HG03095 (cell line): ENCODE measurements around the gene COA1.
"Not testable (repeated sequence)": the region's sequence is repeated elsewhere in the genome, so short reads cannot be mapped to it uniquely, and the experiment has no call there.

ENCODE experiments used
- ATAC-seq: cut with Tn5 transposase; IDR thresholded peaks from one replicate; pipeline ENCODE4 v1.9.1; 2021; ENCODE audit warnings: moderate library complexity; ENCODE audit not compliant: unreplicated experiment

Gene COA1

DNA sequence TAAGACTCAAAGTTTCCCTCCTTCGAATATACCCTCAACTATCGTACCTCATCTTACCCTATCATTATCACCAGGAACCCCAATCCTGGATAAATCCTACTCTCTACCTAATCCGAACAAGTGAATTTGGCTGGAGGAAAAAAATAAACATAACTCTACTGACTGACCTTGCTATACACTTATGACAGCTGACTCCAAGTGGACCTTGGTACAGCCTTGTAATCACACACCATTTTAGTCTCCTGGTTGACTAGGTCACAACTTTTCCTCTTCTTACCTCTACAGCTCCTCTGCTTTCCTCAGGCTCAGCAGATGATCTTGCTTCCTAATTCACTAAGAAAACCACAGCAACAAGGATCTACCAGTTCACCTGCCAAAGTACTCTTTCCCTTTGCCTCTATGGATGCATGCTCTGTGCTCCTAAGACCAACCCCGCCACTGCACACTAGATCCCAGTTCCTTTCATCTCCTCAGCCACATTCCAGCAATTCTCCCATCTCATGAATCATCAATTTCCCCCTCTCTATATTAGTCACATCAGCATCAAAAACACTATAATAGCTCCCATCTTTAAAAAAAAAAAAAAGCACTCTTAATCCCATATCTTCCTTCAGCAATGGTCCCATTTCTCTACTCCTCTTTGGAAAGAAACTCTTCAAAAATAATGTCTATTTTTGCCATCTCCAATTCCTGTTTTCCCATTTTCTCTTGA, 35.5 kb downstream of the COA1 start:
- no peak for ATAC-seq

DNA sequence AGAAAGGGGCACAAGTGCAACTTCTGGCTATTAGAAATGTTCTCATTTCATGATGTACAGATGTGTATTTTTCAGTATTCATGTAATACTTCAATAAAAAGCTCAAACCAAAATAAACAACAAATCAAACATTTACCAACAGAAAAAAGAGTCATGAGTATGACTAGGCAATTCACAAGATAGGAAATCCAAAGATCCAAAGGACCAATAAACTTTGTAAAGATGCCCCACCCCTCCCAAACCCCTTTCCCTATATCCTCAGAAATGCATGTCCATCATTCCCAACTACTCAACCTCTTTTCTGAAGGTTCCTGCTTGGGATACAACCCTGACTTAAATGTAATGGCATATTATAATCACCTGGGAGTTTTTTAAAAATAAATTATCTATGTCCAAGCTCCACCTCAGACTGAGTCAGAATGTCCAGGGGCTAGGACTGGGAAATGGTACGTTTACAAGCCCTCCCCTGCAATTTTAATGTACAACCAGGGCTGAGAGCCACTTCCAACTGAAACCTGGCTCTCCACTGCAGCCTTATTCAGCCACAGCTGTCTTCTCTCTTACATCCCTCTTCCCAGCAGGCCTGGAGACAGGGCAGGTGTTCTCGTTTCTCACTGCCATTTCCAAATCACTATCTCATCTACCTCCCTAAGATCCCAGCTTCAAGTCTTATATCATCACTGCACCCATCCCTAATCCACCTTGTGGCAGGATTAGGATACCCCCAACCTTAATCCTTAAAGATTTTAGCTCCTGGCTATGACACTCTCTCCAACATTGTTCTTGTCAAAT, 36.5 kb downstream of the COA1 start:
- no peak for ATAC-seq

DNA sequence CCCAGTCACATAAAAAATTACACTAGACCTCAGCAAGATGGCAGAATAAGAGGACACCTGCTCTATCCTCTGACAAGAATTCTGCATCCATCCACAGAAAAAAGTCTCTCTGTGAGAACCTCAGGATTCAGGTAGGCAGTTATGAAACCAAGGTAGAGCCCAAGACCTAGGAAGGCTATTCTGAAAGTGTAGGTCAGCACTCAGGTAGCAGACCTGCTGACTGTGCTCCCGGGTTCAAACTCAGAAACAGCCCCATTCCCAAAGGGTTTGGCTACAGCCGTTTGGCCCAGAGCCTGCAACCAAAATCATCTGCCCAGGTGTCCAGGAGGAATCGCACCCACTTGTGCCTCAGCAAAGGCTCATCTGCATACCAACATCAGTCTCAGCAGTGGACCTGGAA, 37.7 kb downstream of the COA1 start:
- ATAC-seq: no peak

DNA sequence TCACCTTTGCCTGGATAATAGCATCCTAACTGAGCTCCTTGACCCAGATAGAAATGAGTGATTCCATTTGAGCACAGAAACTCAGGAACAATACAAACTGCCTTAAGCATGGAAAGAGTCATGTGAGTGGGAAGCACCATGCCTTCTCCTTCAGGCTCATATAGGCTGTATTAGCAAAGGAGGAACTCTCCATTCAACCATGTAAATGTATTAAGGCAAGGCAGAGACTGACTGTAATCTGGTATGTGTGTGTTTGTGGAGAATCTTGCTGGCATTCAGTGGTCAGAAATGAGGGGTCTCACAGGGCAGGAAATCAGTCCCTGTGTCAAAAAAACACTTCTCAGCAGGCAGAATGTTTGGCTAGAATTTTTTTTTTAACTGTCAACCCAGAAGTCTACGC, 40.2 kb downstream of the COA1 start:
- no peak for ATAC-seq

DNA sequence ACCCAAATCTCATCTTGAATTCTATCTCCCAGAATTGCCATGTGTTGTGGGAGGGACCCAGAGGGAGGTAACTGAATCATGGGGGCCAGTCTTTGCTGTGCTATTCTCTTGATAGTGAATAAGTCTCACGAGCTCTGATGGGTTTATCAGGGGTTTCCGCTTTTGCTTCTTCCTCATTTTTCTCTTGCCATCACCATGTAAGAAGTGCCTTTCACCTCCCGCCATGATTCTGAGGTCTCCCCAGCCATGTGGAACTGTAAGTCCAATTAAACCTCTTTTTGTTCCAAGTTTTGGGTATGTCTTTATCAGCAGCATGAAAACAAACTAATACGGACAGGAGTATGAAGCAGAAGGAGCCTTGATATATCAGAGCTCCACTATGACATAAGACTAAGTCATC, 41.5 kb downstream of the COA1 start:
- not testable (repeated sequence) for ATAC-seq

DNA sequence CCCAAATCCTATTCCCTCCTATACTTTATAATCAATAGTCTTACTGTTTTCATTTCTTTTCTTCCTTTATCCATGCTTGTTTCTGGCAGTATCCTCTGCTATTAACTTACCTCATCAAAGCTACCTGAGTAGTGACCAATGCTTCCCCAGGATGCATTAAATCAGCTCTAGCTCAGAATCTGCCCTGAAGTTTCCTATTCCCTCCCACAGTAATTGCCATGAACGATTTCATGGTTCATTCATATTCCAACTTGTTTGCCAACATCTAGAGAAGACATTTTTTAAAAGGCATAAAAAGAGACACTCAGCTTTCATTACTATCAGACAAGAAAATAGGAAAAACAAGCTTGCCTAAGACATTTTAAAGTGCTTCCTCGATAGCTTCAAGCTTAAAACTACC, 42.3 kb downstream of the COA1 start:
- no peak for ATAC-seq

DNA sequence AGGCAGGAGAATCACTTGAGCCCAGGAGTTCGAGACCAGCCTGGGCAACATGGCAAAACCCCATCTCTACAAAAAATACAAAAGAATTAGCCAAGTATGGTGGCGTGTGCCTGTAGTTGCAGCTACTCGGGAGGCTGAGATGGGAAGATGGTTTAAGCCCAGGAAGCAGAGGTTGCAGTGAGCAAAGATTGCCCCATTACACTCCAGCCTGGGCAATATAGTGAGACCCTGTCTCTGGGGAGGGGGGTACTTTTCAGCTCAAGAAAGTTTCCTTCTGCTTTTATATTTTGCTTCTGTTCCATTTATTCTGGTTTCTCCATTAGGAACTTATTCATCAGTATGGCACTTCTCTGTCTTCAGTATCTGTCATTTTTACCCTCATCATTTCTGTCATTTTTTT, 48.6 kb downstream of the COA1 start:
- no peak for ATAC-seq

DNA sequence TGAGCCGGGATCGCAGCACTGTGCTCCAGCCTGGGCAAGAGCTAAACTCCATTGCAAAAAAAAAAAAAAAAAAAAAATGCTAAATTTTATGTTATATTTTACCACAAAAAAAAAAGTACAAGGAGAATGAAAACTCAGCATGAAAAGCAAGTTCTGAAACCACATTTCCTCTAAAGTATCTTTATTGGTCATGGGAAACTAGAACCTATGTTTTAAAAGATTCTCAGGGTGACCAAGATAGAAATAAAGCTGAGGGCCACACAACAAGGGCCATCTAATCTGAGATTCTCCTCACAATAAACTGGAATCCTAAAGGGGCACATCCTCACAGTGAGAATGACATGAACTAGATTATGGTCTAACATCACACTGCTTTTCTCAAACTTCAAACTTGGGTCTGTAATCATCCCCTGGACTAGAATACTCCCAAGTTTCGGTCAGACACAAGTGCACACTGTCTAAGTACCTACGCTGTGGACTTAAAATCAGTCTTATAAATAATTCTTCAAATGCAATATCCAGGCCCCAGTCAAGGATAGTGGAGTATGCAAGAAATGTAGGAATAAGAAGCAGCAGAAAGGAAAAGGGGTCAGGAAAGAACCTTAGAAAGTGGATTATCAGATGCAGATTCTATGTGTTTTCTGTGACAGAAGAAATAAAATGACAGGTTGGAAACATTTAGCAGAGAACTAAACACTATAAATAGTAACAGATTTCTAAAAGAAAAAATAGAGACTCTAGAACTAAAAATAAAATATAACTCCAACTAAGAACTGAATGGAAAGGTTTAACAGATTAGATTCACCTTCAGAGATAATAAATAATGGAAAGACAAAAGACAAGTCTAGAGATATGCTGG, 49.9 kb downstream of the COA1 start:
- ATAC-seq: no peak

DNA sequence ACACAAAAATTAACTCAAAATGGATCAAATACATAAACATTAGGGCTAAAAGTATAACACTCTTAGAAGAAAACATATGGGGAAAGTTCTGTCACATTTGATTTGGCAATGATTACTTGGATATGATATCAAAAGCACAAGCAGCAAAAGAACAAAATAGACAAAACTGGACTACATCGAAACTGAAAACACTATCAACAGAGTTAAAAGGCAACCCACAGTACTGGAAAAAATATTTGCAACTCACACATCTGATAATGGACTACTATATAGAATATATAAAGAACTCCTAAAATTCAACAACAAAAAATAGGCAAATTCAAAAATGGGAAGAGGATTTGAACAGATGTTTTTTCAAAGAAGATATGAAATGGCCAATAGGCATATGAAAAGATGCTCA, 51.0 kb downstream of the COA1 start:
- ATAC-seq: no peak

DNA sequence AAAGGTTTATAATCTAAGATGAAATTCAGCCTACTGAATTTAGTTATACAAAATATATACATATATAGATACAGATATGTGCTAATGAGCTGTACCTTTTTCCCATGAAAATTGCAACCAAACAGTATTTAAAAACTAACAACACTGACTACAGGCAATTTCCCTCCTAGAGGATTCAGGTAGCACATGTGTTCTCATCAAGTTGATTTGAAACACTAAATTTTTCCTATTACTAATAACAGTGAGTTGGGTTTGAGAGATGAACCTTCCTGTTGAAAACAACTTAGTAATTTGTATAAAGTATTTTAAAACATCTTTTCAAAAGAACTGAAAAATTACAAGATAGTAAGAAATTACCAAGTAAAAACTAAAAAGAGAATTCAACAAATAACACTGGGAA, 51.5 kb downstream of the COA1 start:
- no peak for ATAC-seq

DNA sequence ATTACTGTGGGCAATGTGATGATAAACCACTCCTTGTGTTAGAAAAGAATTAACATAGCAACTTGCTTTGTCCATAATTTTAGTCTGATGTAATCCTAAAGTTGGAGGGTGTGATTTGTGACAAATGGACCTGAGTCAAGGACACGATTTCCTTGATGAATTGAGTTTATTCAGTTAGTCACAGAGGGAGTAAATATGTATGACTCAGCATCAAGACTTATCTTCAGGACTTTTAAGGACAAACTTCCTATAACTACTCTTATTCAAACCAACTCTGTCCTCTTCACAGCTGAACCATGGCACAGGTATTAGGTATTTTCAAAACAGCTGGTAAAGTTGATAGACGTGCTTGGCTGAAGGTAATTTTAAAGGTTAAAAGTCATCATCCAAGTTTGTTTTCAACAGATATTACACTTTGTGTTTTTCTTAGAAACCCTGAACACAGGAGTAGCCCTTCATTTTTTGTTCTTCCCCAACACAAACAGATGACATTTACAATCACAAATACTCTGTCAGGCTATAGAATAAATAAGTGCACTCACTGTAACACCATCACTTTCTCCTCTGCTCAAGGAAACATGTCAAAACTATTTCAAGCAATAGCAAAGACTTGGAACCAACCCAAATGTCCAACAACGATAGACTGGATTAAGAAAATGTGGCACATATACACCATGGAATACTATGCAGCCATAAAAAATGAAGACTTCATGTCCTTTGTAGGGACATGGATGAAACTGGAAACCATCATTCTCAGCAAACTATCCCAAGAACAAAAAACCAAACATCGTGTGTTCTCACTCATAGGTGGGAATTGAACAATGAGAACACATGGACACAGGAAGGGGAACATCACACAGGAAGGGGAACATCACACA, 54.5 kb downstream of the COA1 start:
- no peak for ATAC-seq

DNA sequence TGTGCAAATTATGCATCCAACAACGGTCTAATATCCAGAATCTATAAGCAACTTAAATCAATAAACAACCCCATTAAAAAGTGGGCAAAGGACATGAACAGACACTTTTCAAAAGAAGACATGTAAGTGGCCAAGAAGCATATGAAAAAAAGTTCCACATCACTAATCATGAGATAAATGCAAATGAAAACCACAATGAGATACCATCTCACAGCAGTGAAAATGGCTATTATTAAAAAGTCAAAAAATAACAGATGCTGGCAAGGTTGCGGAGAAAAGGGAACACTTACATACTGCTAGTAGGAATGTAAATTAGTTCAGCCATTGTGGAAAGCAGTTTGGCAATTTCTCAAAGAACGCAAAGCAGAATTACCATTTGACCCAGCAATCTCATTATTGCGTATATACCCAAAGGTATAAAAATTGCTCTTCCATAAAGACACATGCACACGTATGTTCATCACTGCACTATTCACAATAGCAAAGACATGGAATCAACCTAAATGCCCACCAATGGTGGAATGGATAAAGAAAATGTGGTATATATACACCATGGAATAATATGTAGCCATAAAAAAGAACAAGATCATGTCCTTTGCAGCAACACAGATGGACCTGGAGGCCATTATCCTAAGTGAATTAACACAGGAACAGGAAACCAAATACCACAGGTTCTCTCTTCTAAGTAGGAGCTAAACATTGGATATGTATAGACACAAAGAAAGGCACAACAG, 55.9 kb downstream of the COA1 start:
- not testable (repeated sequence) for ATAC-seq

DNA sequence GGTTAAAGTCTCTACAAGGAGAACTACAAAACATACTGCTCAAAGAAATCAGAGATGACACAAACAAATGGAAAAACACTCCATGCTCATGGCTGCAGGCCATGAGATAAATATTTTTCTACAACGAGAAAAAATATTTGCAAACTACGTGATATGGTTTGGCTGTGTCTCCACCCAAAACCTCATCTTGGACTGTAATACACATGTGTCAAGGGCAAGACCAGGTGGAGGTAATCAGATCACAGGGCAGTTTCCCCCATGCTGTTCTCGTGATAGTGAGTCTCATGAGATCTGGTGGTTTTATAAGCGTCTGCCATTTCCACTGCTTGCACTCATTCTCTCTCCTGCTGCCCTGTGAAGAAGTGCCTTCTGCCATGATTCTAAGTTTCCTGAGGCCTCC, 57.8 kb downstream of the COA1 start:
- ATAC-seq: no peak

DNA sequence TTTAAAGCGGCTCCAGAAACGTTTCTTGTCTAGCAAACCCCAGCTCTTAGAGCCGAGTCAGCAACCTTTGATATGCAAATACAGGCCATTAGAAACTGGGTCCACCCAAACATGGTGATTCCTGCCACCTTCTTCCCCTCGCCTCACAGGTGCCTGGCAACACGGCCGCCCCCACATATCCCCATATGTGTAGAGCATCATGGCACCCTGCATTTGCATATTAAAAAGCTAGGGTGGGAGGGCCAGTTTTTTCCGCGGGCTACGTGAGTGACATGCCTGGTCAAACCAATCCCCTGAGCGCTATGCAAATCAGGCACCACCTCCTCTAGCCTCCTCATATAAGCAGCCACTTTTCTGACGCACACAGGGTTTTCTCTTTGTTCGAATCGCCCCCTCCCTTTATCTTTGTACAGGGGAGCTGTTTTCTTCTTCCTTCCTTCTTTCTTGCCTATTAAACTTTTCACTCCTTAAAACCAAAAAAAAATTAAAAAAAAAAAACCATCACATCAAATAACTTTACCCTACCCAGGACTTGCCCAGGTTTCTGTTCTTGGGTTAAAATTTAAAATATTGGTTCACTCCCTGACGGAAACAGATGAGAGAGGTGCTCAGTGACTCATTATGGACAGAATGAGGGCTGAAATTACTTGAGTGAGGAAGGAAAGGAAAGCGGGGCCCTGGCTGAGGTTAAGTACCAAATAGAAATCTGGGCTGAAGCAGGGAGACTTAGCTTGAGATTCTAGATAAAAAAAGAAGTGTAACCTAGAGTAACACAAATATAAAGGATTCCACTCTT, 59.8 kb downstream of the COA1 start:
- no peak for ATAC-seq

DNA sequence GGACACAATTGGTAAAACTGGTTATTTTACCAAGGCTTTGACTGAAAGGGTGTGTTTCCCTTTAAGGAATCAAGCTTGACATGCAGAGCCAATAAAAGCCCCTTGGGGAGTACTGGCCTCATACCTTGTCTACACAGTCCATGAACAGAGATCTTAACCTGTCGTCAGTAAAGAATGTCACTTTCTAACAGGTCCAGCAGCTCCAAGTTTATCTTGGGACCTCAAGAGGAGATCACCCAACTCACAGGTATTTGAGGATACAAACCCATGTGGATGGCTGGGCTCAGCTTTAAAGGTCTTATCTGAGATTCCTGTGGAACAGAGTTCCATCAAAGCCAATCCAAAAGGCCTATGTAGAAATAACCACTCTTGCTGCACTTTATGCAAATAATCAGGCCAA, 61.3 kb downstream of the COA1 start:
- ATAC-seq: no peak

DNA sequence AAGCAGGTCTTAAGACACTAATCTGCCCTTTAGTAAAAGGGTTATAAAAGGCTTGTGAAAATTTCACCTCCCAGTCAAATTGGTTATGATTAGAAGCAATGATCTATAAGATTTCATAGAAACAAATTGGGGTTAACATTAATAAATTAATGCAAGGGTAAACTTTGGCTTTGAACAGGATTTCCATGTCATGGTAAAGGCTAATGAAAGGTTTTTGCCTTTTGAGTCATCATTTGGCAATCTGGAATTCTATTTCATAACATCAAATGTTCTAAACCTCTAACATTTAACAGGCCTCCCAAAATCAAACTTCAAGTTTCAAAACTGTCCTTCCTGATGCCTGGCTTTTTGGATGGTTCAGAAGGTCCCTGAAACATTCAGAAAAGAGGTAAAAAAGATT, 62.4 kb downstream of the COA1 start:
- no peak for ATAC-seq

DNA sequence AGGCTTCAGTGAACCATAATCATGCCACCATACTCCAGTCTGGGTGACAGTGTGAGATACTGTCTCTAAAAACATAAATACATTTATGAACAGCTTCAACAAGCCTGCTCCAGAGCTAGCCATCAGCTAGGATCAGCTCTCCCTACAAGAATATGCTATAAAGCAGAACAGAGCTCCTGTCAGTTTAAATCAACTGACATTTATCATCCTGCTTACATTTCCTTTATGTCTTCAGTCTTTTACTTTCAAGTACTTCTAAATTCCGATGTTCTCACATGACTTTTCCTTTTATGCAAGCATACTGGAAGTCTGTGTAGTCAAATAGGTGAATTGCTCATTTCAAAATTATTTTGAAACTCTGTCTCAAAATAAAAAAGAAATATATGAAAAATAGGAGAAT, 64.6 kb downstream of the COA1 start:
- ATAC-seq: no peak

DNA sequence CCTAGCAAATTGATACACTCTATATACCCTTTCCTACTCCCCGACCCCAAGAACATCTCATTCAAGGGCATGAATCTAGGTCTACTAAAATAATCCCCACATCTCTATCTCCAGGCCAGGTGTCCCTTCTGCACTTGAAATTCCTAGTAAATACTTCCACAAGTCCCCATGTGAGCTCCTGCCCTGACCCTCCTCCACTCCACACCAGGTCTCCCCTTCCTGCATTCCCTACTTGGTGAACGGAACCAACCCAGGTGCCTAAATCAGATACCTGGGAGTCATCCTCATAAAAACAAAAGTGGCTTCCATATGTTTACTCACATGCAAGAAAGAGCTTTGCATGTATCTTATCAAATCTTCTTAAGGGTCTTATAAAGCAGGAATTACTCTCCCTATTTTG, 69.2 kb downstream of the COA1 start:
- ATAC-seq: no peak

DNA sequence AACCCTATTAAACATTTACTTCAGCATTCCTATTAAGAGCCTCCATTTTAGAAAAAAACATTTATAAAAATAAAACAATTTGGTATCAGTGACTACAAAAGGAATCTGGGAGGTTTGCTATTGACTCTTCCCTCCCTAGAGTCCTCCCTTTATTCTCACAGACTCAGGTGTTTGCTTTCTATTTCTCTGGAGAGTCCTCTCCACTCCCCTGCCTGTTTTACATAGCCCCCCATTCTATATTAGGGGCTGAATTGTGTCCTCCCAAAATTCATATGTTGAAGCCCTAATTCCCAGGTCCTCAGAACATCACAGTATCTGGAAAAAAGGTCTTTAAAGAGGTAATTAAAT, 69.8 kb downstream of the COA1 start:
- ATAC-seq: no peak
